Kidney glomerular epithelial cell (primary cell): Measurements from ENCODE around the gene RBM25.
A peak's percentile ranks its signal among the peaks of the same experiment; 100 is the strongest.
"Not testable (repeated sequence)": the region's sequence is repeated elsewhere in the genome, so short reads cannot be mapped to it uniquely, and the experiment has no call there.

Experiments
- DNase-seq: peaks from one replicate; lab custom pipeline; 2025; lab: John Stamatoyannopoulos, UW

The RBM25 gene

GRCh38 chr14:73058224-73058921 lies at the start of gene RBM25:
Gene RBM25 (plus strand): TSS chr14:73058534. CDS start chr14:73071642, 13,108 bp downstream.
- peak; percentile 96 for DNase-seq

- DNase-seq = not testable (repeated sequence)
These were observed 47.1 kb upstream of the RBM25 start for GRCh38 chr14:73011189-73011588.

- no peak for DNase-seq
These were observed 44.2 kb upstream of the RBM25 start for GRCh38 chr14:73014105-73014504.

- not testable (repeated sequence) for DNase-seq
These were observed 42.8 kb upstream of the RBM25 start for GRCh38 chr14:73015552-73015951.

GRCh38 chr14:73016011-73016410 lies 42.3 kb upstream of the RBM25 start:
- DNase-seq = not testable (repeated sequence)

- DNase-seq = no peak
These were observed 36.3 kb upstream of the RBM25 start for GRCh38 chr14:73022051-73022450.

- no peak for DNase-seq
These were observed 32.8 kb upstream of the RBM25 start for GRCh38 chr14:73025544-73025943.

GRCh38 chr14:73026243-73026844 lies 32.0 kb upstream of the RBM25 start:
- DNase-seq = no peak

GRCh38 chr14:73026845-73027542 lies 31.3 kb upstream of the RBM25 start, which contains the start of gene ZFYVE1:
Gene ZFYVE1 (minus strand): TSS chr14:73027106. CDS start chr14:73024508, 2,598 bp downstream.
- peak; percentile 98 for DNase-seq

- DNase-seq = peak; percentile 64
These were observed 30.8 kb upstream of the RBM25 start for GRCh38 chr14:73027546-73027945.

GRCh38 chr14:73027984-73028383 lies 30.4 kb upstream of the RBM25 start:
- no peak for DNase-seq

- DNase-seq = peak; percentile 7
These were observed 21.5 kb upstream of the RBM25 start for GRCh38 chr14:73036706-73037450.

- no peak for DNase-seq
These were observed 10.5 kb upstream of the RBM25 start for GRCh38 chr14:73047808-73048207.

GRCh38 chr14:73049428-73049827 lies 8.9 kb upstream of the RBM25 start:
- no peak for DNase-seq

- DNase-seq = no peak
These were observed 3.1 kb upstream of the RBM25 start for GRCh38 chr14:73055251-73055650.

GRCh38 chr14:73057944-73058223 lies 450 bp upstream of the RBM25 start:
- DNase-seq = no peak

- peak; percentile 40 for DNase-seq
These were observed 764 bp downstream of the RBM25 start for GRCh38 chr14:73058922-73059673.

GRCh38 chr14:73069585-73069984 lies 11.3 kb downstream of the RBM25 start:
- no peak for DNase-seq

GRCh38 chr14:73091044-73091443 lies 32.7 kb downstream of the RBM25 start:
- DNase-seq = no peak

GRCh38 chr14:73097421-73097820 lies 39.1 kb downstream of the RBM25 start:
- DNase-seq = no peak

GRCh38 chr14:73100334-73100733 lies 42.0 kb downstream of the RBM25 start:
- no peak for DNase-seq
